BJ (cell line): ENCODE results near the gene STK31. TPM values are rescaled to one million over a fixed set of nuclear protein-coding genes. Genes with fewer than 3 reads are reported as not detected.

ENCODE experiments used
- CTCF ChIA-PET: fragments of 350-600 bp; formaldehyde crosslinking; extraction: SDS; loops from one replicate; lab custom pipeline; 2021; ENCODE audit warnings: antibody characterized with exemption, inconsistent platforms; lab: Yijun Ruan, JAX
- POLR2A ChIA-PET: fragments of 300-600 bp; sonication (Branson Sonifier 250); formaldehyde crosslinking; extraction: SDS; loops from one replicate; lab custom pipeline; 2021; ENCODE audit warnings: antibody characterized with exemption; lab: Charles Lee
- DNase-seq: peaks from one replicate; pipeline ENCODE4 v3.0.0-alpha.2; 2011; ENCODE audit warnings: low read depth
- H3K27me3 ChIP-seq: 2 replicates; pipeline ENCODE4 v1.6.0; 2011; ENCODE audit warnings: low read length; ENCODE audit not compliant: control insufficient read depth, insufficient read depth
- H3K36me3 ChIP-seq: 2 replicates; pipeline ENCODE4 v1.5.1; 2011; ENCODE audit warnings: low read length; ENCODE audit not compliant: control insufficient read depth, insufficient read depth
- H3K4me3 ChIP-seq: 2 replicates; pipeline ENCODE4 v1.5.1; 2011; ENCODE audit warnings: low read depth, mild to moderate bottlenecking, control low read depth, low read length
- polyA minus RNA-seq: library from RNA; depleted of rRNA, polyadenylated mRNA; stranded (reverse); fragments of >200 nt; gene quantifications from 2 replicates; pipeline ENCODE4 v1.2.3, GENCODE V29; 2011; rRNA and poly(A)+ RNA removed
- polyA plus RNA-seq: library from polyadenylated mRNA; depleted of rRNA; stranded (reverse); fragments of >200 nt; gene quantifications from 2 replicates; pipeline ENCODE4 v1.2.3, GENCODE V29; 2011; rRNA removed
- TF ChIP-seq, protein P1 (sequence below): IDR thresholded peaks from 2 replicates; pipeline ENCODE4 v1.5.1; 2011; ENCODE audit warnings: low read depth, mild to moderate bottlenecking, control low read depth, inconsistent platforms, low read length, moderate library complexity; ENCODE audit not compliant: insufficient read depth

The STK31 gene, protein sequence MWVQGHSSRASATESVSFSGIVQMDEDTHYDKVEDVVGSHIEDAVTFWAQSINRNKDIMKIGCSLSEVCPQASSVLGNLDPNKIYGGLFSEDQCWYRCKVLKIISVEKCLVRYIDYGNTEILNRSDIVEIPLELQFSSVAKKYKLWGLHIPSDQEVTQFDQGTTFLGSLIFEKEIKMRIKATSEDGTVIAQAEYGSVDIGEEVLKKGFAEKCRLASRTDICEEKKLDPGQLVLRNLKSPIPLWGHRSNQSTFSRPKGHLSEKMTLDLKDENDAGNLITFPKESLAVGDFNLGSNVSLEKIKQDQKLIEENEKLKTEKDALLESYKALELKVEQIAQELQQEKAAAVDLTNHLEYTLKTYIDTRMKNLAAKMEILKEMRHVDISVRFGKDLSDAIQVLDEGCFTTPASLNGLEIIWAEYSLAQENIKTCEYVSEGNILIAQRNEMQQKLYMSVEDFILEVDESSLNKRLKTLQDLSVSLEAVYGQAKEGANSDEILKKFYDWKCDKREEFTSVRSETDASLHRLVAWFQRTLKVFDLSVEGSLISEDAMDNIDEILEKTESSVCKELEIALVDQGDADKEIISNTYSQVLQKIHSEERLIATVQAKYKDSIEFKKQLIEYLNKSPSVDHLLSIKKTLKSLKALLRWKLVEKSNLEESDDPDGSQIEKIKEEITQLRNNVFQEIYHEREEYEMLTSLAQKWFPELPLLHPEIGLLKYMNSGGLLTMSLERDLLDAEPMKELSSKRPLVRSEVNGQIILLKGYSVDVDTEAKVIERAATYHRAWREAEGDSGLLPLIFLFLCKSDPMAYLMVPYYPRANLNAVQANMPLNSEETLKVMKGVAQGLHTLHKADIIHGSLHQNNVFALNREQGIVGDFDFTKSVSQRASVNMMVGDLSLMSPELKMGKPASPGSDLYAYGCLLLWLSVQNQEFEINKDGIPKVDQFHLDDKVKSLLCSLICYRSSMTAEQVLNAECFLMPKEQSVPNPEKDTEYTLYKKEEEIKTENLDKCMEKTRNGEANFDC
- polyA plus RNA-seq (not detected in 2 replicates), polyA minus RNA-seq (not detected in 2 replicates)

DNA sequence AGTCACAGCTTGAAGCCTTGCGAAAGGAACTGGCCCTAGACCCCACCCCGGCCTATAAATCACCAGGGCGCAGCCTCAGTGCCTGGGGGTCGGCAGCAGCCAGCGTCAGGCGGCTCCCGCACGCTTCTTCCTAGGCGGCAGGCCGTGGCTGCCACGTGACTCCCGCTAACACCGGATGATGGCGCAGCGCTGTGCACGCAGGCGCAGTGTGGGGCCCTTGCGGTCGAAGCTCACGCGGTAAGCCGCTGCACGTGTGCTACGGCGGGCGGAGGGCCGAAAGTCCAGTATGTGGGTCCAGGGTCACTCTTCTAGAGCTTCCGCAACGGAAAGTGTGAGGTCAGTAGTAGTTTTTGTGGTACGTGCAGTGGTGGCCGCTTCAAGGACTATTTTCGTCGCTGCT is at the start of gene STK31:
Gene STK31, plus strand, starts transcription at position 220 of the 400 bp plus-strand sequence. Its CDS starts 67 bp downstream, at position 287.
- Histone ChIP-seq H3K27me3 (no peaks in the 10 kb centered on the region), H3K36me3 (no peaks in the 10 kb centered on the region), H3K4me3 (no peak within 1 kb of the TSS)
- ChIA-PET POLR2A (interaction anchor here (0.6 kb wide), 1 partner anchor 109 kb away, joined by 13 read pairs; no protein-coding TSS in a partner anchor), CTCF (interaction anchor here (0.9 to 9.9 kb wide), 6 partner anchors 13 to 437 kb away, joined by 3 to 130 read pairs (median 12); partner anchors contain the start of gene FAM221A)
- TF ChIP-seq, protein P1, sequence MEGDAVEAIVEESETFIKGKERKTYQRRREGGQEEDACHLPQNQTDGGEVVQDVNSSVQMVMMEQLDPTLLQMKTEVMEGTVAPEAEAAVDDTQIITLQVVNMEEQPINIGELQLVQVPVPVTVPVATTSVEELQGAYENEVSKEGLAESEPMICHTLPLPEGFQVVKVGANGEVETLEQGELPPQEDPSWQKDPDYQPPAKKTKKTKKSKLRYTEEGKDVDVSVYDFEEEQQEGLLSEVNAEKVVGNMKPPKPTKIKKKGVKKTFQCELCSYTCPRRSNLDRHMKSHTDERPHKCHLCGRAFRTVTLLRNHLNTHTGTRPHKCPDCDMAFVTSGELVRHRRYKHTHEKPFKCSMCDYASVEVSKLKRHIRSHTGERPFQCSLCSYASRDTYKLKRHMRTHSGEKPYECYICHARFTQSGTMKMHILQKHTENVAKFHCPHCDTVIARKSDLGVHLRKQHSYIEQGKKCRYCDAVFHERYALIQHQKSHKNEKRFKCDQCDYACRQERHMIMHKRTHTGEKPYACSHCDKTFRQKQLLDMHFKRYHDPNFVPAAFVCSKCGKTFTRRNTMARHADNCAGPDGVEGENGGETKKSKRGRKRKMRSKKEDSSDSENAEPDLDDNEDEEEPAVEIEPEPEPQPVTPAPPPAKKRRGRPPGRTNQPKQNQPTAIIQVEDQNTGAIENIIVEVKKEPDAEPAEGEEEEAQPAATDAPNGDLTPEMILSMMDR = no peak
- DNase-seq = no peak

DNA sequence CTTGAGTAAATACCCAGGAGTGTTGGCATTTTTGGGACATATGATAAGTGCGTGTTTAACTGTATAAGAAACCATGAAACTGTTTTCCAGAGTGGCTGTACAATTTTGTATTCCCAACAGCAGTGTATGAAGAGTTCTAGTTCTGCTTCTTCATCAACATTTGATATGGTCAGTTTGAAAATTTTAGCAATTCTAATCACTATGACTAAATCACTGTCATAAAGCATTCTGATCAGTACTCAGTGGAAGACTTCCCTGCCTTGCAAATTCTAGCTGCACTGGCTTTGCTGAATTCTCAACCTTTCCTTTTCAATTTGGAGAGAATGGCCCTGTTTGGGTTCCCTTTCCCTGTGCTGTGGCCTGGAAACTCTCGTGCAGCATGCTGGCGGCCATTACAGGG is 48.6 kb upstream of the STK31 start:
- TF ChIP-seq, protein P1 = no peak
- Histone ChIP-seq H3K36me3 (no peaks in the 10 kb centered on the region), H3K4me3 (no peak overlapping the region), H3K27me3 (no peaks in the 10 kb centered on the region)
- no peak for DNase-seq
- CTCF ChIA-PET = interaction anchor here (1.5 kb wide), 1 partner anchor 13 kb away, joined by 3 read pairs; no protein-coding TSS in a partner anchor
- POLR2A ChIA-PET = no interaction called here

DNA sequence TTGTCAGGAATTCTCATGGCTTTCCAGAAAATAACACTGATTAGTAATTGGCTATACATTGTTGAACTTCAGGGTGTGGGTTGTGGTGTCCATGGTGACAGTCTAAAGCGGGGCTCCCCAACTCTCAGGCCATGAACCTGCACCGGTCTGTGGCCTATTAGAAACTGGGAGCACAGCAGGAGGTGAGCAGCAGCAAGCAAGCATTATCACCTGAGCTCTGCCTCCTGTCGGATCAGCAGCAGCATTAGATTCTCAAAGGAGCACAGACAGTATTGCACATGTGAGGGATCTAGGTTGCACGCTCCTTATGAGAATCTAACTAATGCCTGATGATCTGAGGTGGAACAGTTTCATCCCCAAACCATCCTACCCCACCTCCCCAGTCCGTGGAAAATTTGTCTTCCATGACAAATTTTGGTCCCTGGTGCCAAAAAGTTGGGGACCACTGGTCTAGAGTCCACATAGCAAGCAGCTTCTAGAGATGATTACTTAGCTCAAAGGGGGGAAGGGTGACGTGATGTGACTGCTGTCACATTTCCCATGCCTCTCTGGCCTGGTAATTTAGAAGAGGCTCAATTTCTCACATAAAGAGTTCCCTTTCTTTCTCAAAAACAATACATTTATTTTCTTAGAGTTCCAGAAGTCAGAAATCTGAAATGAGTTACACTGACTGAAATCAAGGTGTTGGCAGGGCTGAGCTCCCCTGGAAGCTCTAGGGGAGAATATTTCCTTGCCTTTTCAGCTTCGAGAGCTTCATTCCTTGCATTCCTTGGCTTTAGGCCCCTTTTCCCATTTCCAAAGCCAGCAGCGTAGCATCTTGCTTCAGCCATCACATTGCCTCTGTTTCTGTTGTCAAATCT is 47.7 kb upstream of the STK31 start:
- Histone ChIP-seq H3K27me3 (no peaks in the 10 kb centered on the region), H3K36me3 (no peaks in the 10 kb centered on the region), H3K4me3 (no peak overlapping the region)
- no peak for DNase-seq
- TF ChIP-seq, protein P1 = no peak
- ChIA-PET POLR2A (no interaction called here), CTCF (interaction anchor here (0.9 to 1.5 kb wide), 2 partner anchors 12 to 20 kb away, joined by 3 read pairs; no protein-coding TSS in a partner anchor)

DNA sequence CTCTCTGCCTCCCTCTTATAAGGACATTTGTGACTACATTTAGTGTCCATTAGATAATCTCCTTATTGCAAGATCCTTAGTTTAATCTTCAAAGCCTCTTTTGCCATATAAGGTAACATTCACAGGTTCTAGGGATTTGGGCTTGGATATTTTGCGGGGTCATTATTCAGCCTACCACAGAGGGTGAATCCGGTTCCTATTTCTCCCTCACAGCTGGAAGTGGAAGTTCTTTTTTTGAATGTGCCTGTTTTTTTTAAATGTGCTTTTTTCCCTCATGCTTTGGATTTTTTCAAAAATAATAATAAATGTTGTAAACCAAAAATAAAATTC is 47.1 kb upstream of the STK31 start:
- ChIA-PET POLR2A (no interaction called here), CTCF (interaction anchor here (0.9 to 1.5 kb wide), 2 partner anchors 11 to 19 kb away, joined by 3 read pairs; no protein-coding TSS in a partner anchor)
- DNase-seq = no peak
- no peak overlapping the region for H3K4me3 ChIP-seq
- no peaks in the 10 kb centered on the region for H3K36me3 ChIP-seq
- TF ChIP-seq, protein P1 = no peak
- no peaks in the 10 kb centered on the region for H3K27me3 ChIP-seq
